Neural progenitor cell (in vitro differentiated cells): ENCODE data around the gene IKBKE. TPM values are rescaled to one million over a fixed set of nuclear protein-coding genes. Genes with fewer than 3 reads are reported as not detected.

Source experiments
- DNase-seq: peaks from one replicate; pipeline ENCODE4 v3.0.0-alpha.2; 2016; ENCODE audit warnings: low spot score
- H2AFZ ChIP-seq: fragments of 200-600 bp; sonication (generic); replicated peaks from 2 replicates; pipeline ENCODE4 v1.6.1; 2016; ENCODE audit warnings: antibody characterized with exemption
- H3F3A ChIP-seq: fragments of 200-600 bp; sonication (generic); 2 replicates; pipeline ENCODE4 v1.6.1; 2016; ENCODE audit warnings: antibody characterized with exemption, low read depth
- H3K27ac ChIP-seq: fragments of 200-600 bp; sonication (generic); 2 replicates; pipeline ENCODE4 v1.5.1; 2016; ENCODE audit warnings: mild to moderate bottlenecking
- H3K27me3 ChIP-seq: fragments of 200-600 bp; sonication (generic); 2 replicates; pipeline ENCODE4 v1.6.1; 2016; ENCODE audit warnings: mild to moderate bottlenecking, moderate library complexity
- H3K36me3 ChIP-seq: fragments of 200-600 bp; sonication (generic); 2 replicates; pipeline ENCODE4 v1.5.1; 2016
- H3K4me1 ChIP-seq: fragments of 200-600 bp; sonication (generic); 2 replicates; pipeline ENCODE4 v1.6.1; 2016; ENCODE audit warnings: mixed run types
- H3K4me2 ChIP-seq: fragments of 200-600 bp; sonication (generic); 2 replicates; pipeline ENCODE4 v1.6.1; 2016
- H3K4me3 ChIP-seq: fragments of 200-600 bp; sonication (generic); 2 replicates; pipeline ENCODE4 v1.5.1; 2016
- H3K79me2 ChIP-seq: fragments of 200-600 bp; sonication (generic); 2 replicates; pipeline ENCODE4 v1.6.1; 2016; ENCODE audit warnings: low read depth
- H3K9ac ChIP-seq: fragments of 200-600 bp; sonication (generic); 2 replicates; pipeline ENCODE4 v1.6.1; 2016
- H3K9me3 ChIP-seq: fragments of 200-600 bp; sonication (generic); 2 replicates; pipeline ENCODE4 v1.5.1; 2016; ENCODE audit warnings: low read depth
- H4K20me1 ChIP-seq: fragments of 200-600 bp; sonication (generic); 2 replicates; pipeline ENCODE4 v1.6.1; 2016; ENCODE audit warnings: low read depth
- H3K27ac Mint-ChIP-seq: 3 replicates; pipeline ENCODE4 v1.8.0; 2021; ENCODE audit warnings: mixed read lengths
- H3K27me3 Mint-ChIP-seq: 2 replicates; pipeline ENCODE4 v1.8.0; 2022; ENCODE audit warnings: low read depth, mild to moderate bottlenecking, inconsistent platforms, moderate library complexity, mixed read lengths; ENCODE audit not compliant: insufficient read depth
- H3K36me3 Mint-ChIP-seq: 3 replicates; pipeline ENCODE4 v1.8.0; 2021; ENCODE audit warnings: mixed read lengths
- H3K4me1 Mint-ChIP-seq: 3 replicates; pipeline ENCODE4 v1.8.0; 2021; ENCODE audit warnings: mixed read lengths
- H3K4me3 Mint-ChIP-seq: 3 replicates; pipeline ENCODE4 v1.8.0; 2021; ENCODE audit warnings: mild to moderate bottlenecking, moderate library complexity, mixed read lengths
- H3K9me3 Mint-ChIP-seq: 3 replicates; pipeline ENCODE4 v1.8.0; 2020; ENCODE audit warnings: mixed read lengths
- EZH2 ChIP-seq: fragments of 200-600 bp; sonication (generic); IDR thresholded peaks from 2 replicates; pipeline ENCODE4 v1.6.1; 2017; ENCODE audit warnings: antibody characterized with exemption, mild to moderate bottlenecking, moderate library complexity
- EZH2phosphoT487 ChIP-seq: fragments of 200-600 bp; sonication (generic); IDR thresholded peaks from 2 replicates; pipeline ENCODE4 v1.6.1; 2017; ENCODE audit warnings: antibody characterized with exemption
- total RNA-seq: library from RNA; depleted of rRNA; stranded (reverse); fragments of >200 nt; gene quantifications from 2 replicates; pipeline ENCODE4 v1.2.3, GENCODE V29; 2015; ENCODE audit warnings: low replicate concordance
- TF ChIP-seq, protein P1 (sequence below): fragments of 200-600 bp; sonication (generic); IDR thresholded peaks from 2 replicates; pipeline ENCODE4 v1.5.1; 2017; ENCODE audit warnings: antibody characterized with exemption, mild to moderate bottlenecking

IKBKE gene
- total RNA-seq, 1 donor from 2014 or later: 0.26 TPM

DNA sequence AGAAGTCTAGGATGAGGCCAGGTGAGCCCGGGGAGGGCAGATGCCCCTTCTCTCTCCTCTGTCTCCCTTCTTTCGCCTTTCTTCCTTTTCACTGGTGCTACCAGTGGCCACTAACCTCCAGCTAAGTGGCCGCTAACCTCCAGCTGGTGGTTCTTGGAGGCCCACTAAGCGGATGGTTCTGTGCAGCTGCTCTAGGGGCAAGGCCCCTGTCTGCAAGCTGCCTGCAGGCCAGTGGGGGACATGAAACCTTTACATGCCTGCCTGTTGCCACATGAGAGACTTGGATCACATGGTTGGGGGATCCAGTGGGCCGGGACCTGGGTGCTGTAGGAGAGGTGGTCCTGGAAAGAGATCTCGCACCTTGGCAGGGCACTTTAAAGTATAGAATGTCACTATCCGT, 17.7 kb downstream of the IKBKE start:
- DNase-seq: no peak
- H3K4me3 Mint-ChIP-seq: no peak overlapping the region
- peaks cover 1% of the 10 kb centered on the region for H3K36me3 Mint-ChIP-seq
- peaks cover 7% of the 10 kb centered on the region for H3K4me1 Mint-ChIP-seq
- no peaks in the 10 kb centered on the region for H3K9me3 Mint-ChIP-seq
- H3K79me2 ChIP-seq: no peaks in the 10 kb centered on the region
- TF ChIP-seq, protein P1, sequence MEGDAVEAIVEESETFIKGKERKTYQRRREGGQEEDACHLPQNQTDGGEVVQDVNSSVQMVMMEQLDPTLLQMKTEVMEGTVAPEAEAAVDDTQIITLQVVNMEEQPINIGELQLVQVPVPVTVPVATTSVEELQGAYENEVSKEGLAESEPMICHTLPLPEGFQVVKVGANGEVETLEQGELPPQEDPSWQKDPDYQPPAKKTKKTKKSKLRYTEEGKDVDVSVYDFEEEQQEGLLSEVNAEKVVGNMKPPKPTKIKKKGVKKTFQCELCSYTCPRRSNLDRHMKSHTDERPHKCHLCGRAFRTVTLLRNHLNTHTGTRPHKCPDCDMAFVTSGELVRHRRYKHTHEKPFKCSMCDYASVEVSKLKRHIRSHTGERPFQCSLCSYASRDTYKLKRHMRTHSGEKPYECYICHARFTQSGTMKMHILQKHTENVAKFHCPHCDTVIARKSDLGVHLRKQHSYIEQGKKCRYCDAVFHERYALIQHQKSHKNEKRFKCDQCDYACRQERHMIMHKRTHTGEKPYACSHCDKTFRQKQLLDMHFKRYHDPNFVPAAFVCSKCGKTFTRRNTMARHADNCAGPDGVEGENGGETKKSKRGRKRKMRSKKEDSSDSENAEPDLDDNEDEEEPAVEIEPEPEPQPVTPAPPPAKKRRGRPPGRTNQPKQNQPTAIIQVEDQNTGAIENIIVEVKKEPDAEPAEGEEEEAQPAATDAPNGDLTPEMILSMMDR: no peak
- TF ChIP-seq EZH2phosphoT487 (no peak), EZH2 (no peak)
- H3K27ac Mint-ChIP-seq: peak overlapping the region; percentile 22
- H3K9ac ChIP-seq: no peak overlapping the region
- no peak overlapping the region for H2AFZ ChIP-seq
- H3K4me2 ChIP-seq: no peak overlapping the region
- H3K9me3 ChIP-seq: no peaks in the 10 kb centered on the region
- H3K4me3 ChIP-seq: no peak overlapping the region
- no peaks in the 10 kb centered on the region for H3K4me1 ChIP-seq
- peaks cover 4% of the 10 kb centered on the region for H3F3A ChIP-seq
- H4K20me1 ChIP-seq: no peaks in the 10 kb centered on the region
- peaks cover 3% of the 10 kb centered on the region for H3K27me3 Mint-ChIP-seq
- H3K27ac ChIP-seq: no peak overlapping the region
- H3K27me3 ChIP-seq: no peaks in the 10 kb centered on the region
- H3K36me3 ChIP-seq: no peaks in the 10 kb centered on the region

DNA sequence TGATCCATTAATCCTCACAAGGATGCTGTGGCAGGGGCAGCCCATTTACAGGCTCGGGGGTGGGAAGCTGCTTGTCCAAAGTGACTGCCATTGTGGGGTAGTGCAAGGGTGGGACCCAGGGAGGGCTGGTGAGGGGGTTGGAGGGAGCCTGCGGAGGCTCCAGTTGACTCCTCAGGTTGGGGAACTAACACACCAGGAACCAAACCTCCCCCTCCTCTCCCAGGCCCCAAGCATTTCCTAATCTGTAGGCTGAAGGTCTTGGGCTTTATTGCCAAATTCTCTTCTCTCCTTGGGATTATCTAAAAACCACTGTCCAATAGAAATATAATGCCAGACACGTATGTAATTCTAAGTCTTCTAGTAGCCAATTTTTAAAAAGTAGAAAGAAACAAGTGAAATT, 18.2 kb downstream of the IKBKE start:
- peaks cover 7% of the 10 kb centered on the region for H3K4me1 Mint-ChIP-seq
- TF ChIP-seq EZH2phosphoT487 (no peak), EZH2 (no peak)
- TF ChIP-seq, protein P1: no peak
- H3K9me3 ChIP-seq: no peaks in the 10 kb centered on the region
- H3K9ac ChIP-seq: no peak overlapping the region
- no peaks in the 10 kb centered on the region for H3K4me1 ChIP-seq
- peaks cover 1% of the 10 kb centered on the region for H3K36me3 Mint-ChIP-seq
- no peaks in the 10 kb centered on the region for H3K9me3 Mint-ChIP-seq
- H3K27me3 ChIP-seq: no peaks in the 10 kb centered on the region
- H2AFZ ChIP-seq: no peak overlapping the region
- peaks cover 4% of the 10 kb centered on the region for H3F3A ChIP-seq
- peaks cover 3% of the 10 kb centered on the region for H3K27me3 Mint-ChIP-seq
- H3K79me2 ChIP-seq: no peaks in the 10 kb centered on the region
- no peaks in the 10 kb centered on the region for H3K36me3 ChIP-seq
- DNase-seq: no peak
- no peak overlapping the region for H3K4me3 ChIP-seq
- no peak overlapping the region for H3K4me3 Mint-ChIP-seq
- no peaks in the 10 kb centered on the region for H4K20me1 ChIP-seq
- peak overlapping the region; percentile 29 for H3K27ac Mint-ChIP-seq
- H3K4me2 ChIP-seq: no peak overlapping the region
- no peak overlapping the region for H3K27ac ChIP-seq

DNA sequence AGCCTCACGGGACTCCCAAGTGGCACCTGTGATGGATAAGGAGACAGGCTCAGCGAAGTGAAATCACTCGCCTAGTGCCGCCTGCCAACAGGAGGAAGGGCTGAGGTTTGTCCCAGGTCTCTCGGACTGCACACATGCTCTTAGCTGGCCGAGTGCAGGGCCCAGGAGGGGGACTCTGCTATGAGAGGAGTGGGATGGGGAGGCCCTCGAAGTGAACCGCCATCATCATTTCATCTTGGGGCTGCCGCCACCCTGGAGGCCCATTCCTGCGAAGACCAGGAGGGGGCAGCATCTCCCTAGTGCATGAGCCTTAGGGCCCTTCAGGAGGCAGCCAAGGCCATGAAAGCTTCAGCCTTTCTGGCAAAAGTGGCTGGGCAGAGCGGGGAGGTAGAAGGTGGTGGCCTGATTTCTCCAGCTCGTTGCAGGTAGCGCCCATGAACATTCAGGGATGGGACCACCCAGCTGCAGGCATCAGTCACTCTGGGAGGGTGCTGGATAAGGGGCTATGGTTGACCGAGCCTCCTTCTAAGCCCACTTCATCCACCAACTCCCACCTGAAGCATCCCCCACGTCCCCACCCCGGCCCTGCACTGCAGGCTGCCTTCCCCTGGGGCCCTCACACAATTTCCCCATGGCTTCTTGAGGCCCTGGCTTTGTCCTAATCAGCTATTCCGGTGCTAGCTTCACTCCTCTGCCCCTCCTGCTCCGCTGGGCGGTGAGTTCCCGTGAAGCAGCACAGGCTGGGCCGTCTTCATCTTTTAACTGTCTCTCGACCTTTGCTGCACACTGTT, 19.9 kb downstream of the IKBKE start:
- Mint-ChIP-seq H3K4me1 (peaks cover 7% of the 10 kb centered on the region), H3K27ac (peak overlapping the region; percentile 23), H3K36me3 (peaks cover 1% of the 10 kb centered on the region), H3K4me3 (no peak overlapping the region), H3K27me3 (peaks cover 3% of the 10 kb centered on the region), H3K9me3 (no peaks in the 10 kb centered on the region)
- H3K27me3 ChIP-seq: no peaks in the 10 kb centered on the region
- no peaks in the 10 kb centered on the region for H3K79me2 ChIP-seq
- peaks cover 4% of the 10 kb centered on the region for H3F3A ChIP-seq
- H4K20me1 ChIP-seq: no peaks in the 10 kb centered on the region
- H3K36me3 ChIP-seq: no peaks in the 10 kb centered on the region
- no peaks in the 10 kb centered on the region for H3K4me1 ChIP-seq
- H2AFZ ChIP-seq: peak overlapping the region; percentile 91
- DNase-seq: peak; percentile 87
- no peak overlapping the region for H3K27ac ChIP-seq
- H3K4me2 ChIP-seq: no peak overlapping the region
- TF ChIP-seq EZH2 (no peak), EZH2phosphoT487 (no peak)
- TF ChIP-seq, protein P1: peak; percentile 95
- no peak overlapping the region for H3K4me3 ChIP-seq
- no peaks in the 10 kb centered on the region for H3K9me3 ChIP-seq
- H3K9ac ChIP-seq: no peak overlapping the region
